ACC112 (cell line): ENCODE data around the gene DPP8.
A peak's percentile ranks its signal among the peaks of the same experiment; 100 is the strongest.
"Not testable (repeated sequence)": the region's sequence is repeated elsewhere in the genome, so short reads cannot be mapped to it uniquely, and the experiment has no call there.

Experiments
- H2AFZ ChIP-seq: fragments of 200-600 bp; sonication (generic); one replicate; pipeline ENCODE4 v1.6.0; 2017; ENCODE audit warnings: antibody characterized with exemption, low read length; ENCODE audit not compliant: unreplicated experiment
- H3K27ac ChIP-seq: fragments of 200-600 bp; sonication (generic); 2 replicates; pipeline ENCODE4 v1.5.1; 2014; ENCODE audit warnings: low read depth, mild to moderate bottlenecking, antibody characterized with exemption, low read length, moderate library complexity
- H3K27me3 ChIP-seq: fragments of 200-600 bp; sonication (generic); 2 replicates; pipeline ENCODE4 v1.6.1; 2014; ENCODE audit warnings: mild to moderate bottlenecking, antibody characterized with exemption, low read length, moderate library complexity, mixed read lengths; ENCODE audit not compliant: insufficient read depth
- H3K36me3 ChIP-seq: fragments of 200-600 bp; sonication (generic); 2 replicates; pipeline ENCODE4 v1.6.1; 2016; ENCODE audit warnings: mild to moderate bottlenecking, antibody characterized with exemption, low read length, moderate library complexity, mixed read lengths; ENCODE audit not compliant: insufficient read depth
- H3K4me1 ChIP-seq: fragments of 200-600 bp; sonication (generic); one replicate; pipeline ENCODE4 v1.6.1; 2016; ENCODE audit warnings: low read length, mixed read lengths; ENCODE audit not compliant: insufficient read depth, unreplicated experiment, control insufficient read depth
- H3K4me3 ChIP-seq: fragments of 200-600 bp; sonication (generic); 2 replicates; pipeline ENCODE4 v1.5.1; 2014; ENCODE audit warnings: mild to moderate bottlenecking, low read depth, low read length
- H3K79me2 ChIP-seq: fragments of 200-600 bp; sonication (generic); one replicate; pipeline ENCODE4 v1.6.0; 2016; ENCODE audit warnings: low read length; ENCODE audit not compliant: control insufficient read depth, unreplicated experiment, insufficient read depth

Gene DPP8

DNA sequence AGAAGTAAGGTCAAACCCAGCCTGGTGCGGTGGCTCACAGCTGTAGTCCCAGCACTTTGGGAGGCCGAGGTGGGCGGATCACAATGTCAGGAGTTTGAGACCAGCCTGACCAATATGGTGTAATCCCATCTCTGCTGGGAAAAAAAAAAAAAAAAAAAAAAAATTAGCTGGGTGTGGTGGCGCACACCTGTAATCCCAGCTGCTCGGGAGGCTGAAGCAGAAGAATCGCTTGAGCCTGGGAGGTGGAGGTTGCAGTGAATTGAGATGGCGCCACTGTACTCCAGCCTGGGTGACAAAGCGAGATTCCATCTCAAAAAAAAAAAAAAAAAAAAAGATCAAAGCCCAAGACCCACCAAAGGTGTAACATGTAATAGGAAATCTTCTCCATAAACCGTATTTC, 31.8 kb upstream of the DPP8 start:
- not testable (repeated sequence) for H3K4me3 ChIP-seq, H3K27me3 ChIP-seq, H3K36me3 ChIP-seq, H2AFZ ChIP-seq, H3K27ac ChIP-seq, H3K4me1 ChIP-seq
- H3K79me2 ChIP-seq = peaks cover 47% of the 10 kb centered on the region

DNA sequence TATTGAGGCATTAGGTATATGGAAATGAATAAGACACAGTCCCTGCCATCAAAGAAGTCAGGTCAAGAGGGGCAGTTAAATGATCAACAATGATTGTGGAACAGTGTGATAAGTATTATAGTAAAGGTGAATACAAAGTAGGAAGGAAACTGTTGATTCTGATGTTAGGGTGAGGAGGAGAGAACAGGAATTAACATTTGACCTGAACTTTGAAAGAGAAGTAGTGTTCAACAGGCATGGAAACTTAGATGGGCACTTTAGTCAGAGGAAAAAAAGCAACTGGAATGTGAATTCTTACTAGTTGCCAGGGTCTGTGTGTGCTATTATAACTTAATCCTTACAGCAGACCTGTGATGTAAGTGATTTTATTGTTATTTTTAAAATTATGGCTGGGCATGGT, 30.4 kb upstream of the DPP8 start:
- Histone ChIP-seq H3K36me3 (no peaks in the 10 kb centered on the region), H3K27me3 (no peaks in the 10 kb centered on the region), H2AFZ (no peak overlapping the region), H3K79me2 (peaks cover 47% of the 10 kb centered on the region), H3K4me1 (peaks cover 8% of the 10 kb centered on the region), H3K27ac (no peak overlapping the region), H3K4me3 (no peak overlapping the region)

DNA sequence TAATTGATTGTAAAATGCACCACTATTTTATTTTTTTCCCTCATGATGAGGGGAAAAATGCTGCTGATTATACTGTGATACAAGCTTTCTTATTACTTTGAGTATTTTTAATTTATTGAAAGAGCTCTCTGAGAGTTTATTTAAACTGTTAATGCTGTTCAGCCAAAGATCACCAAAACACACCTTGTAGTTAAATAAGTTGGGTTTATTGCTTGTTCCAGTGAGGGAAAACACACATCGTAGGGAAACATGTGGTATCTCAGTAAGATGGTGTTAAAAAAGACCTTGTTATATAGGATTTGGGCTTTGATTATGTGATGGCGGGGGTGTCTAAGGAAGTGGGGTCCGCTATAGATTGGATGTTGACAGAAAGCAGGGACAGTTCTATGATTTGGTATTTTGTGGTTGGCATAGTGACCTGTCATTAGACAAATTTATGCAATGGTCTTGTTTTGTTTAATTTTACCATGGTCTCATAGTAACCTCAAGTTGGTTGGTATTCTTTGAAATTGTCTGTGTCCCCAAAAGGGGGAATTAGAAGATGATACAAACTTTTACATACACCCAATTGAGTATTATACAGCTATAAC, 23.8 kb upstream of the DPP8 start:
- Histone ChIP-seq H3K4me1 (no peaks in the 10 kb centered on the region), H2AFZ (no peak overlapping the region), H3K27ac (no peak overlapping the region), H3K27me3 (no peaks in the 10 kb centered on the region), H3K79me2 (peaks cover 57% of the 10 kb centered on the region), H3K4me3 (no peak overlapping the region), H3K36me3 (no peaks in the 10 kb centered on the region)

DNA sequence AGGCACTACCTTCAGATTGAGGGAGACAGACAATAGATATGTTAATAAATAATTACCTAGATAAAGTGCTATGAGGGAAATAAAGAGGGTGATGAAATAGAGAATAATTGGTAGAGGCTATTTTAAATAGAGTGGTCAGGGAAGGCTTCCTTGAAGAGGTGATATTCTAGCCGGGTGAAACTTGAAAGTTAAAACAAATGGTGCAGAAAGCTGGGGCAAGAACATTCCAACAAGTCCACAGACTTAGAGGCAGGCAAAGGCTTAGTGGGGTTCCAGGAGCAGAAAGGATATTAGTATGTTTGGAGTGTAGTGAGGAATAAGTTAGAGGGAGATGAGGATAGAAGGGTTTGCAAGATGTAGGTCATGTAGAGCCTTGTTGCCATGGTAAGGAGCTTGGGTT, 22.8 kb upstream of the DPP8 start:
- H3K27me3 ChIP-seq = no peaks in the 10 kb centered on the region
- 0 out of 2 replicates have a peak, but pooled peaks cover 1% of the 10 kb centered on the region for H3K36me3 ChIP-seq
- no peak overlapping the region for H3K27ac ChIP-seq
- peaks cover 66% of the 10 kb centered on the region for H3K79me2 ChIP-seq
- H2AFZ ChIP-seq = no peak overlapping the region
- peaks cover 1% of the 10 kb centered on the region for H3K4me1 ChIP-seq
- no peak overlapping the region for H3K4me3 ChIP-seq

DNA sequence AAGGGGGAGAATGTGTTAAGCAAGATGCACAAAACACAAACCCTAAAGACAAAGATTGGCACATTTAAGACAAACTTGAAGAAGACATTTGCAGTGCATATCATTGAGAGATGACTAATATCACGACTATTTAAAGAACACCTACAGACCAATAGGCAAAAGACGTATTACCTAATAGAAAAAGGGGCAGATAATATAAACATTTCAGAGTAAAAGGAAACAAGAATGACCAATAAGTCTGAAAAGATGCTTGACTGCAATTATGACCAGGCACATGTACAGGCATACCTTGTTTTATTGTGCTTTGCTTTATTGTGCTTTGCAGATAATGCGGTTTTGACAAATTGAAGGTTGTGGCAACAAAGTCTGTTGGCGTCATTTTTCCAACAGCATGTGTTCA, 17.7 kb upstream of the DPP8 start:
- Histone ChIP-seq H3K27me3 (no peaks in the 10 kb centered on the region), H3K36me3 (0 out of 2 replicates have a peak, but pooled peaks cover 3% of the 10 kb centered on the region), H3K4me1 (peaks cover 28% of the 10 kb centered on the region), H3K4me3 (no peak overlapping the region), H3K79me2 (peaks cover 84% of the 10 kb centered on the region), H3K27ac (no peak overlapping the region), H2AFZ (no peak overlapping the region)

DNA sequence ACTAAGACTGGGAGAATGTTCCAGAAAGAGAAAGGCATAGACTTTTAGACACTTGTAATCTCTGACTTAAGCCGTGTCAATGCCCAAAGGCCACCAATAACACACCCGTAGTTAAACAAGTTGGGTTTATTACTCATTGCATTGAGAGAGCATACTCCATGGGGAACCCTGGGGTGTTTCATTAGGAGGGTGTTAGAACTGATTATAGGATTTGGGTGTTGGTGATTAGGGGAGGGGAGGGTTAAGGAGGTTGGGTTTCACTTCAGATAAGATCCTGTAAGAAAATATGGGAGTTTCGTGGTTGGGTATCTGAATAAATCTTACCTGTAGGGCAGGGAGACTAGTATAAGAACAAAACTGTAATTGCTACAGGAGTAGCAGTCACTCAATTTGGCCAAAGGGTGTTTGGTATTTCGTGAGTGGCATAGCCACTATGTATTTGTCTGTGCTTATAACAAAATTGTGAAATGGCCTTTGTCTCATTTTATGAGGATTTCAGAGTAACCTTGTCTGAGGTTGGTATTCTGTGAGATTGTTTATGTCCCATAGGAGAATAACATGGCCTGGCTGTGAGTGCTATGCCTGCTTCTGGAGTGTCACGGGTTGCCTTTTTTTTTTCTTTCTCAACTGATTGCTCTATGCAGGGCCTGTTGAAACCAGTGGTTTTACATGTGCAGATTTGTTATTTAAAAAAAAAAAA, 15.7 kb upstream of the DPP8 start:
- peaks cover 70% of the 10 kb centered on the region for H3K79me2 ChIP-seq
- H3K4me3 ChIP-seq = no peak overlapping the region
- no peak overlapping the region for H3K27ac ChIP-seq

DNA sequence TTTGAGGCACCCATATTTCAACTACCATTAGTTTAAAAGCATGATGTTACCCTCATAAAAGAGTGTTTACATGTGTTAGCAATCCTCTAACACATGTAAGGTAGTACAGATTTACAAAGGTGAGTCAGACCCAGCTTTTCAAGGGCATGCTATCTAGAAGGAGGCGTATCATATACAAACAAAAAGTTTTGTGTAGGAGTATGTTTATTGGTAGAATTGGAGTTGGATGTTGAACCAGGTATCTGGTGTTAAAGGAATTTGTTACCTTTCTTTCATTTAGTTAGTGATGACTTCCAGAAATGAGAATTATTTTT, 15.2 kb upstream of the DPP8 start:
- Histone ChIP-seq H3K4me3 (no peak overlapping the region), H3K27ac (no peak overlapping the region)

More for the DNA sequence above, 15.7 kb upstream of the DPP8 start:
- Histone ChIP-seq H3K4me1 (peaks cover 28% of the 10 kb centered on the region), H3K36me3 (0 out of 2 replicates have a peak, but pooled peaks cover 3% of the 10 kb centered on the region), H3K27me3 (no peaks in the 10 kb centered on the region), H2AFZ (no peak overlapping the region)

DNA sequence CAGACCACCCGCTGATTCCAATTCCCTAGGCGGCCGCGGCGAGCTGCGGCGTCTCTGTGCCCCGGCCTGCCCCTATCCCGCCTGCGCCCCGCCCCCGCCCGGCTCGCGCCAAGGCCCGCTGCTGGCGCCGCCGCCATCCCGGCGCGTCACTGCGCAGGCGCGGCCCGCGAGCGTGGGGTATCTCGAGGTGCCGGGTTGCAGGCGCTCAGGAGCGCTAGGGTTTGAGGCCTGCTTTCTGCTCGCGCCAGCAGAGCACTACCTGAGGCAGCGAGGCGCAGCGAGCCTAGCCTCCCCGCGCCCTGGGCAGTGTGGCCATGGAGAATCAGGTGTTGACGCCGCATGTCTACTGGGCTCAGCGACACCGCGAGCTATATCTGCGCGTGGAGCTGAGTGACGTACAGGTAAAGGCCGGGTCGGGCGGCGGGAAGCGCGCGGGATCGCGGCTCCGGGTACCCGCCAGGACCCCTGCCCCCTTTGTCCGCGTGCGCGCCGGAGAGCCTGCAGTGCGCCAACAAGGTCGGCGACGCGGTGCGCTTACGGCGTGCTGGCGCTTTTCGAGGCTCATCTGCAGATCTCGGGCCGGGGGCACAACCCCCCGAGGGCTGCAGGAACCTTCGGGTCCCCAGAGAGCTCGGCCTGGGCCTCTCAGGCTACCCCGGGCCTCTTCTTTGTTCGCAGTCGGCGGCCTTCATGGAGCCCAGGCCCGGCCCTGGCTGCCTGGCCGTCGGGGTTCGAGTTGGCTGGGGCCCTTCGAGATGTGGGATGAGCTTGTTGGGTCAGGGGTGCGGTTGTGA, 13.0 kb upstream of the DPP8 start, which contains the start of gene HACD3:
HACD3 (plus strand) TSS at position 146 of the 794 bp plus-strand sequence; CDS start at position 315, 169 bp downstream.
- peak within 1 kb of the TSS; percentile 43; the same call in 1 of the 2 replicates for H3K27ac ChIP-seq
- H3K4me3 ChIP-seq = peak within 1 kb of the TSS; percentile 100
- H3K36me3 ChIP-seq = 0 out of 2 replicates have a peak, but pooled peaks cover 3% of the 10 kb centered on the region
- peaks cover 28% of the 10 kb centered on the region for H3K4me1 ChIP-seq
- peak within 1 kb of the TSS; percentile 99 for H2AFZ ChIP-seq
- peaks cover 49% of the 10 kb centered on the region for H3K79me2 ChIP-seq
- H3K27me3 ChIP-seq = no peaks in the 10 kb centered on the region

More for the DNA sequence above, 15.2 kb upstream of the DPP8 start:
- peaks cover 28% of the 10 kb centered on the region for H3K4me1 ChIP-seq
- H2AFZ ChIP-seq = no peak overlapping the region
- H3K27me3 ChIP-seq = no peaks in the 10 kb centered on the region
- 0 out of 2 replicates have a peak, but pooled peaks cover 3% of the 10 kb centered on the region for H3K36me3 ChIP-seq
- peaks cover 66% of the 10 kb centered on the region for H3K79me2 ChIP-seq

DNA sequence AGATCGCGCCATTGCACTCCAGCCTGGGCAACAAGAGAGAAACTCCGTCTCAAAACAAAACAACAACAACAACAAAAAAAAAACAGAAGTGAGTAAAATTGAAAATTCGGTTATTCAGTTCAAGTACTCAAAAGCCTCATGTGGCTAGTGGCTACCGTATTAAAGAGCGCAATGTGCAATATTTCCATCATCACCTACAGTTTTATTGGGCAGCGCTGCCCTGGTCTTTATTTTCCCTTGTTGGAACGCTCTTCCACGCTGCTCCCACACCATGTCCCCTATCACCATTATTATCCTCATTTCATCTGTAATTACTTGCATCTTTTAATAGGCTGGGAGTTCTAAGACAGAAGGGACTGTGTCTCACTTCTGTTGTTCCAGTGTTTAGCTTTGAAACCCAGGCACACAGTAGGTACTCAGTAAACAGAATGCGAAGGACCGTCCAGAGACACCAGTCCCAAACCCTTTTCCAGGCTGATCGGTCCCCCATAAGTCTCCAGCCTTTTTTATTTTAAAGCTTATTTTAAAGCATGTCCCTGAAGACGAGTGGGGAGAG, 12.4 kb upstream of the DPP8 start:
- Histone ChIP-seq H2AFZ (peak overlapping the region; percentile 97), H3K27me3 (no peaks in the 10 kb centered on the region), H3K4me3 (peak overlapping the region; percentile 100), H3K36me3 (no peaks in the 10 kb centered on the region), H3K79me2 (peaks cover 42% of the 10 kb centered on the region), H3K27ac (no peak overlapping the region), H3K4me1 (peaks cover 24% of the 10 kb centered on the region)

DNA sequence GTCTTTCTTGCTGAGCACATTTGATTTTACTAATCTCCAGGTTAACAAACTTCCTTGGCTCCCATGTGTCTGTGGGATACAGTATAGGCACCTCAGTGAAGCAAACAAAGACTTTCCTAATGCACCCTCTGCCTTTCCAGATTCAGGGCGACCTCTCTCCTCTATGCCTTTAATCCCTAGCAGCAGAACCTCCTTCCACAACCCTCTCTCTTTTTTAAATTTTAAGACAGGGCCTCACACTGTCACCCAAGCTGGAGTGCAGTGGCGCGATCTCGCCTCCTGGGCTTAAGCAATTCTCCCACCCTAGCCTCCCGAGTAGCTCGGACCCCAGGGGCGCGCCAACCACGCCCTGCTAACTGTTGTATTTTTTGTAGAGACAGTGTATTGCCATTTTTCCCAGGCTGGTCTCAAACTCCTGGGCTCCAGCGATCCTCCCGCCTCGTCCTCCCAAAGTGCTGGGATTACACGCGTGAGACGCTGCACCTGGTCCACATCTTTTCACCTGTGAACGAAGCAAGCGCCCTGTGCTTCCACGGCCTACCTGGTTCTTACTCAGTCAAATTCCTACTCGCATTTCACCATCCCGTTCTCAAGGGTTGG, 11.1 kb upstream of the DPP8 start:
- Histone ChIP-seq H3K4me3 (no peak overlapping the region), H3K27ac (no peak overlapping the region), H3K79me2 (peaks cover 31% of the 10 kb centered on the region), H3K36me3 (no peaks in the 10 kb centered on the region), H3K27me3 (no peaks in the 10 kb centered on the region), H3K4me1 (peaks cover 14% of the 10 kb centered on the region), H2AFZ (no peak overlapping the region)
